Stomach (tissue), 4 donors: Measurements from ENCODE around the gene LIN9.

Source experiments
- CTCF ChIP-seq, 7 experiments: fragments of 450-650 bp in 4 of 7; fragments of 200-600 bp in 3 of 7; sonication (generic) in 3 of 7; IDR thresholded peaks; one replicate each; pipeline ENCODE4 v1.5.1; 2016 to 2019; ENCODE audit warnings: antibody characterized with exemption in 7 of 7, control low read depth in 2 of 7, mild to moderate bottlenecking in 1 of 7
- POLR2A ChIP-seq, 4 donors: fragments of 450-650 bp; IDR thresholded peaks; one replicate each; pipeline ENCODE4 v1.6.1; 2016; ENCODE audit warnings: antibody characterized with exemption in 4 of 4, control low read depth in 2 of 4, mild to moderate bottlenecking in 1 of 4, moderate library complexity in 1 of 4

- TF ChIP-seq POLR2A (IDR thresholded peaks at IDR 0.05): no peak
- no peak for TF ChIP-seq CTCF (IDR thresholded peaks at IDR 0.05)
These were observed 1.2 kb upstream of the LIN9 start for GRCh38 chr1:226310245-226310540.
